ENCODE results near the gene REC114.

GRCh38 chr15:73538563-73539211 lies 95.7 kb downstream of the REC114 start:
- TF ChIP-seq CTCF (IDR thresholded peaks at IDR 0.05) (no peak), POLR2A (IDR thresholded peaks at IDR 0.05) (no peak)

Measured in uterus (tissue), 2 donors.